HEK293 (cell line): ENCODE measurements around the gene SLC10A7.

Experiments used
- CTCF ChIA-PET: fragments of 350-600 bp; formaldehyde crosslinking; extraction: SDS; loops from one replicate; lab custom pipeline; 2021; ENCODE audit warnings: antibody characterized with exemption; lab: Yijun Ruan, JAX
- POLR2A ChIA-PET: fragments of 300-600 bp; formaldehyde crosslinking; extraction: SDS; loops from one replicate; lab custom pipeline; 2020; ENCODE audit warnings: antibody characterized with exemption, inconsistent platforms; lab: Yijun Ruan, JAX
- H3K27ac ChIP-seq: fragments of 200-500 bp; sonication (Bioruptor generic); 2 replicates; pipeline ENCODE4 v1.5.1; 2014; ENCODE audit warnings: low read depth, low read length, control low read depth, inconsistent platforms; ENCODE audit errors: extremely low read depth
- H3K36me3 ChIP-seq, 2 experiments: fragments of 200-500 bp in 1 of 2; sonication (Bioruptor generic) in 1 of 2; 1 replicate in 1 of 2; 2 replicates in 1 of 2; pipeline ENCODE4 v1.5.1; 2014 to 2017; ENCODE audit warnings: inconsistent platforms in 2 of 2, low read length in 2 of 2; ENCODE audit not compliant: control insufficient read depth in 2 of 2, insufficient read depth in 1 of 2
- H3K4me1 ChIP-seq: fragments of 200-500 bp; sonication (Bioruptor generic); 2 replicates; pipeline ENCODE4 v1.5.1; 2014; ENCODE audit warnings: mild to moderate bottlenecking, low read length, inconsistent platforms; ENCODE audit not compliant: control insufficient read depth, insufficient read depth
- H3K4me3 ChIP-seq: 2 replicates; pipeline ENCODE4 v1.5.1; 2011; ENCODE audit warnings: low read depth, mild to moderate bottlenecking, control low read depth, low read length, moderate library complexity
- H3K9me3 ChIP-seq: fragments of 200-500 bp; sonication (Bioruptor generic); 2 replicates; pipeline ENCODE4 v1.5.1; 2014; ENCODE audit warnings: low read depth, low read length, inconsistent platforms; ENCODE audit not compliant: control insufficient read depth, insufficient read depth
- GLI4 ChIP-seq: fragments of 450-650 bp; formaldehyde crosslinking; IDR thresholded peaks from 2 replicates; pipeline ENCODE4 v1.5.1; 2016; ENCODE audit warnings: missing biosample characterization, missing genetic modification characterization
- HIC1 ChIP-seq: fragments of 450-650 bp; formaldehyde crosslinking; IDR thresholded peaks from 2 replicates; pipeline ENCODE4 v1.5.1; 2016; ENCODE audit warnings: missing biosample characterization, missing genetic modification characterization
- MZF1 ChIP-seq: fragments of 450-650 bp; formaldehyde crosslinking; IDR thresholded peaks from 2 replicates; pipeline ENCODE4 v1.5.1; 2017; ENCODE audit warnings: missing biosample characterization, missing genetic modification characterization, borderline replicate concordance
- PBX3 ChIP-seq: sonication (generic); formaldehyde crosslinking; IDR thresholded peaks from 2 replicates; pipeline ENCODE4 v1.8.1; 2022; ENCODE audit warnings: mild to moderate bottlenecking, moderate library complexity, missing genetic modification reagents
- SP3 ChIP-seq: fragments of 450-650 bp; formaldehyde crosslinking; IDR thresholded peaks from 2 replicates; pipeline ENCODE4 v1.5.1; 2016; ENCODE audit warnings: missing biosample characterization, missing genetic modification characterization
- ZBTB17 ChIP-seq: fragments of 450-650 bp; formaldehyde crosslinking; IDR thresholded peaks from 2 replicates; pipeline ENCODE4 v1.5.1; 2016; ENCODE audit warnings: missing biosample characterization, missing genetic modification characterization
- ZBTB21 ChIP-seq: fragments of 450-650 bp; formaldehyde crosslinking; IDR thresholded peaks from 2 replicates; pipeline ENCODE4 v1.5.1; 2017; ENCODE audit warnings: missing biosample characterization, missing genetic modification characterization
- ZBTB8A ChIP-seq: fragments of 450-650 bp; formaldehyde crosslinking; IDR thresholded peaks from 2 replicates; pipeline ENCODE4 v1.5.1; 2016; ENCODE audit warnings: missing biosample characterization, missing genetic modification characterization
- ZFP37 ChIP-seq: fragments of 450-650 bp; formaldehyde crosslinking; IDR thresholded peaks from 2 replicates; pipeline ENCODE4 v1.5.1; 2016; ENCODE audit warnings: missing biosample characterization, missing genetic modification characterization
- ZNF132 ChIP-seq: fragments of 450-650 bp; formaldehyde crosslinking; IDR thresholded peaks from 2 replicates; pipeline ENCODE4 v1.5.1; 2017; ENCODE audit warnings: missing biosample characterization, missing genetic modification characterization, borderline replicate concordance
- ZNF184 ChIP-seq: fragments of 450-650 bp; IDR thresholded peaks from 2 replicates; pipeline ENCODE4 v1.5.1; 2018; ENCODE audit warnings: missing biosample characterization, mild to moderate bottlenecking, missing genetic modification characterization
- ZNF24 ChIP-seq: fragments of 450-650 bp; formaldehyde crosslinking; IDR thresholded peaks from 2 replicates; pipeline ENCODE4 v1.5.1; 2016; ENCODE audit warnings: missing biosample characterization, missing genetic modification characterization
- ZNF501 ChIP-seq: fragments of 450-650 bp; formaldehyde crosslinking; IDR thresholded peaks from 2 replicates; pipeline ENCODE4 v1.5.1; 2016; ENCODE audit warnings: missing biosample characterization, missing genetic modification characterization
- ZNF510 ChIP-seq: fragments of 450-650 bp; formaldehyde crosslinking; IDR thresholded peaks from 2 replicates; pipeline ENCODE4 v1.5.1; 2018; ENCODE audit warnings: mild to moderate bottlenecking, missing genetic modification characterization, missing biosample characterization; ENCODE audit not compliant: insufficient replicate concordance
- ZNF544 ChIP-seq: fragments of 450-650 bp; formaldehyde crosslinking; IDR thresholded peaks from 2 replicates; pipeline ENCODE4 v1.5.0; 2017; ENCODE audit warnings: missing biosample characterization, missing genetic modification characterization
- ZNF596 ChIP-seq: fragments of 450-650 bp; IDR thresholded peaks from 2 replicates; pipeline ENCODE4 v1.5.0; 2018; ENCODE audit warnings: missing biosample characterization, mild to moderate bottlenecking, missing genetic modification characterization, moderate library complexity
- ZNF626 ChIP-seq: fragments of 450-650 bp; sonication (Bioruptor Pico); formaldehyde crosslinking; IDR thresholded peaks from 2 replicates; pipeline ENCODE4 v1.5.1; 2018; ENCODE audit warnings: missing biosample characterization, missing genetic modification characterization, inconsistent platforms
- ZNF776 ChIP-seq: fragments of 450-650 bp; formaldehyde crosslinking; IDR thresholded peaks from 2 replicates; pipeline ENCODE4 v1.5.0; 2017; ENCODE audit warnings: missing biosample characterization, missing genetic modification characterization, borderline replicate concordance
- ZNF837 ChIP-seq: fragments of 450-650 bp; formaldehyde crosslinking; IDR thresholded peaks from 2 replicates; pipeline ENCODE4 v1.5.1; 2016; ENCODE audit warnings: missing biosample characterization, missing genetic modification characterization
- TF ChIP-seq, protein P1 (sequence below): fragments of 450-650 bp; formaldehyde crosslinking; IDR thresholded peaks from 2 replicates; pipeline ENCODE4 v1.5.1; 2016; ENCODE audit warnings: missing biosample characterization, missing genetic modification characterization
- TF ChIP-seq, protein P2 (sequence below): fragments of 450-650 bp; IDR thresholded peaks from 2 replicates; pipeline ENCODE4 v1.5.1; 2018; ENCODE audit warnings: missing biosample characterization, mild to moderate bottlenecking, missing genetic modification characterization

The SLC10A7 gene

GRCh38 chr4:146243883-146244277 lies 277.9 kb downstream of the SLC10A7 start (continued):
- TF ChIP-seq ZBTB21 (tag by site-specific recombination) (no peak), ZNF544 (tag by site-specific recombination) (no peak), PBX3 (CRISPR knock-in tag) (no peak)

DNA sequence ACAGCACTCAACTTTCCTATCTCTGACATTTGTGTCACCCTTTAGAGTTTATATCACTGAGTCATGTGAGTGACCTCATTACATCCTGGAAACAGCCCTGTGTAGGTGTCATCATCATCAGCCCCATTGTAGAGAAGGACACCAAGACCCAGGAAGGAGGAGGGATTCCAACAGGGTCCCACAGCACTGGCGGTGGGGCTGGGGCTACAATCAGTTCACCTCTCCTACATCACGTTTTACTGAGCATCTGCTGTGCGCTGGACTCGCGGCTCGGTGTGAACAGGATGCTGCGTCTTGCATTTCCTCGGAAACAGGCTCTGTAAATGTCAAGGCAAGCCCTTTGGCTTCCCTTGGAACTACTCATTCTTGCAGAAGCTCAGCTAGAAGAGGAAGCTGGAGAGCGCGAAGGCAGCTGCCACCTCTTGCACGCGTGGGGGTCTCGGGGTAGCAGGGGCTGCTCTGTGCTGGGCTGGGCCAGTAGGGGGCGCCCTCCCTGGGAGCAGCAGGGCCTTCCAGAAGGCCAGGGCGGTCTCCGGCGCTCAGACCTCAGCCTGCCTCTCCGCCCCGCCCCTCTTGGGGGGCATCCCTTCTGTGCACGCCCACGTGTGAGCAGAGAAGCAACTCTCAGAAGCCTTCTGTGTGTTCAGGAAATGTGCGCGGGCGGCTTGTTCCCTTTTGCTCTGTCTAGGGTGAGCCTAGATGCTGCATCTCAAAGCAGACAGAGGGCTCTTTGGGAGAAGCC lies 278.4 kb downstream of the SLC10A7 start:
- no peak overlapping the region for H3K4me3 ChIP-seq
- H3K9me3 ChIP-seq = no peaks in the 10 kb centered on the region
- ChIA-PET POLR2A (no interaction called here), CTCF (no interaction called here)
- H3K27ac ChIP-seq = no peak overlapping the region
- no peaks in the 10 kb centered on the region for H3K4me1 ChIP-seq
- no peaks in the 10 kb centered on the region for H3K36me3 ChIP-seq
- TF ChIP-seq, protein P1, sequence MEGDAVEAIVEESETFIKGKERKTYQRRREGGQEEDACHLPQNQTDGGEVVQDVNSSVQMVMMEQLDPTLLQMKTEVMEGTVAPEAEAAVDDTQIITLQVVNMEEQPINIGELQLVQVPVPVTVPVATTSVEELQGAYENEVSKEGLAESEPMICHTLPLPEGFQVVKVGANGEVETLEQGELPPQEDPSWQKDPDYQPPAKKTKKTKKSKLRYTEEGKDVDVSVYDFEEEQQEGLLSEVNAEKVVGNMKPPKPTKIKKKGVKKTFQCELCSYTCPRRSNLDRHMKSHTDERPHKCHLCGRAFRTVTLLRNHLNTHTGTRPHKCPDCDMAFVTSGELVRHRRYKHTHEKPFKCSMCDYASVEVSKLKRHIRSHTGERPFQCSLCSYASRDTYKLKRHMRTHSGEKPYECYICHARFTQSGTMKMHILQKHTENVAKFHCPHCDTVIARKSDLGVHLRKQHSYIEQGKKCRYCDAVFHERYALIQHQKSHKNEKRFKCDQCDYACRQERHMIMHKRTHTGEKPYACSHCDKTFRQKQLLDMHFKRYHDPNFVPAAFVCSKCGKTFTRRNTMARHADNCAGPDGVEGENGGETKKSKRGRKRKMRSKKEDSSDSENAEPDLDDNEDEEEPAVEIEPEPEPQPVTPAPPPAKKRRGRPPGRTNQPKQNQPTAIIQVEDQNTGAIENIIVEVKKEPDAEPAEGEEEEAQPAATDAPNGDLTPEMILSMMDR (tag by site-specific recombination) = peak; percentile 47
- TF ChIP-seq ZNF626 (tag by site-specific recombination) = no peak

DNA sequence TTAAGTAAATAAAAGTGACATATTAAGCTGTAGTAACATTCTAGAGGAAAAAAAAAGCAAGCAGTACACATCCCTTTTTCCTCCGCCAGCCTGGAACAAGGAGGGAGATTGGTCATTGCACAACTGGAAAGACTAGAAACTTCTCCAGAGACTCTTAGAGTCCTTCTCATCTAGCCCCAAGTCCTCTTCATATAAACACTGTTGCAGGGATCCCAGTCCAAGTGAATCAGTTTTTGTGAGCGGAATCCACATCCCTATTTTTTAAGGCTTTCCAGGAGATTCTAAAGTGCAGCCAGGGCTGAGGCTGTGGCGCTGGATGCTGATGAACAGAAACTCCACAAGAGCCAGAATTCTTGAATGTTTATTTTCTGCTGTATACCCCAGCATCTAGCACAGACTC lies 283.6 kb downstream of the SLC10A7 start:
- Histone ChIP-seq H3K36me3 (no peaks in the 10 kb centered on the region), H3K27ac (no peak overlapping the region), H3K4me3 (no peak overlapping the region), H3K4me1 (no peaks in the 10 kb centered on the region), H3K9me3 (no peaks in the 10 kb centered on the region)
- no peak for TF ChIP-seq ZNF837 (tag by site-specific recombination)
- TF ChIP-seq ZNF184 (tag by site-specific recombination) = no peak
- CTCF ChIA-PET = interaction anchor here (0.5 to 0.7 kb wide), 2 partner anchors 139 to 199 kb away, joined by 3 to 4 read pairs; no protein-coding TSS in a partner anchor
- POLR2A ChIA-PET = no interaction called here

GRCh38 chr4:146237092-146237491 lies 284.6 kb downstream of the SLC10A7 start:
- Histone ChIP-seq H3K36me3 (no peaks in the 10 kb centered on the region), H3K9me3 (no peaks in the 10 kb centered on the region), H3K4me3 (no peak overlapping the region), H3K27ac (no peak overlapping the region)
- CTCF ChIA-PET = interaction anchor here (0.5 to 0.6 kb wide), 2 partner anchors 391 to 689 kb away, joined by 3 to 5 read pairs; no protein-coding TSS in a partner anchor
- POLR2A ChIA-PET = no interaction called here
- TF ChIP-seq SP3 (no peak), HIC1 (tag by site-specific recombination) (no peak), ZNF24 (tag by site-specific recombination) (no peak), GLI4 (tag by site-specific recombination) (no peak), ZFP37 (tag by site-specific recombination) (no peak), ZNF132 (no peak), ZBTB8A (tag by site-specific recombination) (no peak), ZNF776 (no peak), ZNF596 (tag by site-specific recombination) (no peak), ZBTB17 (tag by site-specific recombination) (no peak), ZNF510 (tag by site-specific recombination) (no peak), ZNF501 (tag by site-specific recombination) (no peak), MZF1 (tag by site-specific recombination) (no peak)
- TF ChIP-seq, protein P2, sequence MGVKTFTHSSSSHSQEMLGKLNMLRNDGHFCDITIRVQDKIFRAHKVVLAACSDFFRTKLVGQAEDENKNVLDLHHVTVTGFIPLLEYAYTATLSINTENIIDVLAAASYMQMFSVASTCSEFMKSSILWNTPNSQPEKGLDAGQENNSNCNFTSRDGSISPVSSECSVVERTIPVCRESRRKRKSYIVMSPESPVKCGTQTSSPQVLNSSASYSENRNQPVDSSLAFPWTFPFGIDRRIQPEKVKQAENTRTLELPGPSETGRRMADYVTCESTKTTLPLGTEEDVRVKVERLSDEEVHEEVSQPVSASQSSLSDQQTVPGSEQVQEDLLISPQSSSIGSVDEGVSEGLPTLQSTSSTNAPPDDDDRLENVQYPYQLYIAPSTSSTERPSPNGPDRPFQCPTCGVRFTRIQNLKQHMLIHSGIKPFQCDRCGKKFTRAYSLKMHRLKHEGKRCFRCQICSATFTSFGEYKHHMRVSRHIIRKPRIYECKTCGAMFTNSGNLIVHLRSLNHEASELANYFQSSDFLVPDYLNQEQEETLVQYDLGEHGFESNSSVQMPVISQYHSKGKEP (tag by site-specific recombination) = no peak
- TF ChIP-seq, all 188 proteins: peak for 0
- H3K4me1 ChIP-seq = no peaks in the 10 kb centered on the region
